GM19351 (cell line): Measurements from ENCODE around the gene SMOC1.

Source experiments
- ATAC-seq: cut with Tn5 transposase; IDR thresholded peaks from one replicate; pipeline ENCODE4 v1.9.1; 2021; ENCODE audit warnings: mild to moderate bottlenecking, moderate library complexity; ENCODE audit not compliant: unreplicated experiment

SMOC1 gene

DNA sequence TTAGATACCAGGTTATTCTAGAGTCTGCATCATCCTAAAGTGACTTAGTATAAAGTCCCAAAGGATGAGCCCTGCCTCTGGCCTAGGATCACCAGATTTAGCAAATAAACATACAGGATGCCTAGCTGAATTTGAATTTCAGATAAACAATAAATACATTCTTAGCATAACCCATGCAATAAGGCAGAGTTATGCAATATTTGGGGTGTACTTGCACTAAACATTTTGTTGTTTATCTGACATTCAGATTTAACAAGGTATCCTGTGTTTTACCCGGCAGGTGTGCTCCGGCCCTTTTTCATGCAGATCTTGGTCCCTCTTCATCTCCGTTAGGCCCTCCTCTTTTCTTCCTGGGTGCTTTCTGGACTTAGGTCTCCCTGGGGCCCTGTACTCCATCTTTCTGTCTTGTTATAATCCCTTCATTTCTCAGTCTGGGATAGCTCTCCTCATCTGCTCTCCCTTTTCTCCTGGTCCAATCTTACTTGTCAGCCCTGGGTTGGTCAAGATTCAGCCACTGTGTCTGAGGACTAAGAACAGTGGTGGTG is 18.1 kb upstream of the SMOC1 start:
- ATAC-seq, result no peak

DNA sequence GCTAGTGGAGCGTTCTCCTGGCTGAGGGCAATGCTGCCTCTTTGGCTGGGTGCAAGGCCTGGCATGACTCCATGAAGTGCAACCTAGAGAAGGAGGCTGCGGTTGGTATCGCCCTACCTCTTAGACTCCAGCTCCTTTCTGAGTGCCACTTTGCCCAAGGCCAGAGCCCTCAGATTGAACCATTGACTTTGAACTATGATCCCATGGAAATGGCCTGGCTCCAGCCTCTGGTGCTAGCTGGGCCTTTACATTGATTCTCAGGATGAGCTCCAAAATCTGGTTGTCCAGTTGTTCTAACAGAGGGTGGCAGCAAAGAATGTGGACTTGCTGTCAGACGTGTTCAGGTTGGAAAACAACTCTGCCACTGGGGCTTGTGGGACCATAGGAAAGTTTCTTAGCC is 16.1 kb upstream of the SMOC1 start:
- ATAC-seq, result no peak

- no peak for ATAC-seq
These were observed 13.4 kb upstream of the SMOC1 start for GRCh38 chr14:69865701-69866365.

GRCh38 chr14:69868363-69868963 is 10.8 kb upstream of the SMOC1 start:
- ATAC-seq, result no peak

- ATAC-seq, result no peak
These were observed 8.6 kb upstream of the SMOC1 start for GRCh38 chr14:69870613-69871012.

DNA sequence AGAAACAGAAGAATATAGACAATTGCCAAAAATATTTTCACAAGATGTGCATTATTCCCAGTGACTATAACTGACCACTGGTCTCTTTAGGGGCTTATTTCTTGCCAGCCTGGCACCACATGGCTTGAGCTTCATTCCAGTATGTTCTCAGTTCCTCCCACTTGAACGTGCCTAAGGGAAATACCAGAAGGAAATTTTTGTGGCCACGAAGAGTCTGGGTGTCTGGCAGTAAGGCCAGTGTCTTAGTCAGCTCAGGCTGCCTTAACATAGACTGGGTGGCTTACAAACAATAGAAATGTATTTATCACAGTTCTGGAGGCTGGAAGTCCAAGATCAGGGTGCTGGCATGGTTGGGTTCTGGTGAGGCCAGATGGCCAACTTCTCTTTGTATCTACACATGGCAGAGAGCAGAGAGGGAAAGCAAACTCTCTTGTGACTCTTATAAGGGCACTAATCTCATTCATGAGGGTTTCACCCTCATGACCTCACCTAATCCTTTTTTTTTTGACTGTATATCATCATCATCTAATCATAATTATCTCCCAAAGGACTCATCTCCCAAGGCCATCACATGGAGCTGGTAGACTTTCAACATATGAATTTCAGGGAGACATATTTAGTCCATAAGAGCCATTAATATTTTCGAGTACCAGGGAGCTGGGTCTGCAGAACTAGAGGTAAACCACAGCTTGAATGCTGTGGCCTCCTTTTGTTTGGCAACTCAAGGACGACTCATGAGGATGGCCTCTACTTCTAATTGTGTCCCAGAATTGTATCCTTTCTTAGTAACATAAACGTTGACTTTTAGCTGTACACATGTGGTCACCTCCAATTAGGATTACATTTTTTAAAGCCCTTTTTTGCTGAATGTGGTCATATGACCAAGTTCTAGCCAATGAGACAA is 5.1 kb upstream of the SMOC1 start:
- ATAC-seq, result no peak

DNA sequence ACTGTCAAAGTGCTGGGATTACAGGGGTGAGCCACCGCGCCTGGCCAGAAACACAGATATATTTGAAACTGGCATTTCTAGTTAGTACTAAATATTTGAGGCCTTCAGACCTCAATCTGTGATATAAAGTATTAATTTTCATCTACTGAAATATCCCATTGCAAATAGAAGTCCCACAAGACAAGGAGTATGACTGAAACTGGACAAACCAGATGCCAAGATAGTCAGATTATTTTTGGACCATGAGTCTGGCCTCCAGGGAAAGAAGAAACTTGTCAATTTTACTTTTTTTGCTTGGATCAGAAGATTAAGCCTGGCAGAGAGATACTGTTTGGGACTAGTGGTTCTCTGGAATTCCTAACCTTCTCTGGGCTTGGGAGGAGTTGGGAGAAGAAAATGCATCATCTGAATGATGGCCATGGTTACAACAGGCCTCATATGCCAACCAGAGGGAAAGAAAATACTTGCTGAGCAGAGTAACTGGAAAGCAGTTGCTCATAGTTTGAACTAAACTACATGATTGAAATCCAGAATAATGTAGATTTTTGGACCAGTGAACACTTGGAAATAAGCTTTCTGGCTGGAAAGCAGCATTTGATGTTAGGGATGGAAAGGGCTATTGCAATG is 2.9 kb upstream of the SMOC1 start:
- no peak for ATAC-seq

GRCh38 chr14:69876848-69877306 is 2.3 kb upstream of the SMOC1 start:
- ATAC-seq, result no peak

- no peak for ATAC-seq
These were observed 1.7 kb upstream of the SMOC1 start for GRCh38 chr14:69877492-69877891.

DNA sequence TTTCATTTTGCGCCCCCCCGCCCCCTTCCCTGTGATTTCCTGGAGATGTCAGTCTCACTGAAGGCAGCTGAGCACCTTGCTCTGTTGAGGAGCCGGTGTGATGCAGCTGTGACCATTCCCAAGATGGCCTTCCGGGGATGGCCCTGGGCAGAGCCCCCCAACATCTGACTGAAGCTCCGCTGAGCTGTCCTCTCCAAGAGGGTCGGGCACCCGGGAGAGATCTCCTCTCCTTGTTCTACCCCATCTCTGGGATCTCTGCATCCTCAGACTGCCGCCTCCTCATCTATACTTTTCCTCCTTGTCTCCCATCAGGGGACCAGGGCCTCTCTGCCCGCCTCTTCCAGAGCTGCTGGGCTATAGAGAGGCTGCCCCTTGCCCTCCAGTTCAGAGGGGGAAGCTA is 965 bp upstream of the SMOC1 start:
- ATAC-seq, result no peak

DNA sequence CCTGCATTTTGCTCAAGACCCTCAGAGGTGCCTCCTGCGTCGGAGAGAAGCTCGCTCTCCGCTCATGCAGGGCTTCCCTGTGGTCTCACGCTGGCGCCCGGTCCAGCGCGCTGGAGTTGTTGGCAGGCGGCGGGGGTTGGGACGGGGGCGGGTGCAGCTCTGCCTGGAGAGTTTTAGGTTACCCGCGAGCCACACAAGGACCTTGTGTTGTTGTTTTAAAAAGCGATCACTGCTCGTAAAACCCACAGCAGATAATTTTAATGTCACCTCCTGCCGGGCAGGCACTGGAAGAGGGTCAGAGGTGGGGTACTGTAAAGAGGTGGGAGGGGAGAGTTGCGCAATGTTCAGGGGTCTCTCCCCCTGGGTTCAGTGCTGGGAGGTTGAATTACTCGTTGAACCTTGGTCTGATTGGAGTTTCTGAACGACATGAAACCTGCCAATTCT is 850 bp downstream of the SMOC1 start:
- ATAC-seq, result no peak

DNA sequence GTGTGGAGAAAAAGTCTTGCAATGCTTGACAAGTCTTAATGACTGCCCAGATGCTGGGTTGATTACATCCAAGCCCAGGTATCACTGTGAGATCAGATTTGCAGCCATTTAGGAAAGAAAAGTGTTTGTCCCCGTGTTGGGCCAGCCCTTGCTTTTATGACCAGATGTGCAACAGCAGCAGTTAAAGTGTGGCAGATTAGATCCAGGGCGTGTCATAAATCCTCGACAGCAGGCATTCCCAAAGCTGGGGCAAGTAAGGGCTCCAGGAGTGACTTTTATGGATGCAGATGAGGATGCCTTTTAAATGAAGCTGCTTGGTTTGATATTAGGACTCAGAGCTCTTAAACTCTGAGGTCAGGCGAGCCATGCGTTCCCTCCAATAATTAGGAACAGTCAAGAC is 1.7 kb downstream of the SMOC1 start:
- no peak for ATAC-seq

GRCh38 chr14:69882116-69882864 is 3.1 kb downstream of the SMOC1 start:
- ATAC-seq, result no peak

- ATAC-seq, result no peak
These were observed 3.7 kb downstream of the SMOC1 start for GRCh38 chr14:69882915-69883314.

DNA sequence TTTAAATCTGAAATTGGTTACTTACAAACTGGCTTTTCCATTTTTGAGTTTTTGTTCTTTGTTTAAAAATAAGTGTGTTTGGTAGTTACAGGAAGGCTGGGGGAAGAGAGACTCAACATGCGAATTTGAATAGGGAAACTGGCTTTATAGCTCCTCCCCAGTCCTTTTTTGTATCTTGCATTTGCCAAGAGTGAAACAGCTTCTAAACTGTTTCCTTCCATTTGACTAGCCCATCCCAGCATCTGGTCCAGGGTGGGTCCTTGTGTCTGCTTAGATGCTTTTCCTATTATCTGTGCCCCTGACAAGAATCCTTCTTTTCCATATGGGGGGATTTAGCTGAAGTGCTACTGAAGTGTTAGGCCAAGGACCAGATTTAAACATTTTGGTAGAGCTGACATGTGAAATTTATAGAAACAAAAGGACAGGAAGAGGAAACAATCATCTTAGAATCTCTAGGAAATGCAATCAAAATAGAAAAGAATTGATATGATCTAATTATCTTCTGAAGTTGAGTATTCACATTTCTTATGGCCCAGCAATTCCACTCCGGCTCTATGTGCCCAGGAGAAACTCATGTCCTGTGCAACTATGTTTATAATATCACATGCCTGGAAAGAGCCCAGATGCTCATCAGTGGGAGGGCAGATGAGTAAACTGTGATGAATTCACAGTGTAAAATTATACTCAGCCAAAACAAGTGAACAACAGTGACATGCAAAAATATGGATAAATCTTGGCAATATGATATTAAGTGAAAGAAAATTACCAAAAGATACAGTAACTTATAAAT is 7.4 kb downstream of the SMOC1 start:
- no peak for ATAC-seq

GRCh38 chr14:69887740-69888657 is 8.8 kb downstream of the SMOC1 start:
- ATAC-seq, result no peak

- ATAC-seq, result no peak
These were observed 12.2 kb downstream of the SMOC1 start for GRCh38 chr14:69891422-69891821.

DNA sequence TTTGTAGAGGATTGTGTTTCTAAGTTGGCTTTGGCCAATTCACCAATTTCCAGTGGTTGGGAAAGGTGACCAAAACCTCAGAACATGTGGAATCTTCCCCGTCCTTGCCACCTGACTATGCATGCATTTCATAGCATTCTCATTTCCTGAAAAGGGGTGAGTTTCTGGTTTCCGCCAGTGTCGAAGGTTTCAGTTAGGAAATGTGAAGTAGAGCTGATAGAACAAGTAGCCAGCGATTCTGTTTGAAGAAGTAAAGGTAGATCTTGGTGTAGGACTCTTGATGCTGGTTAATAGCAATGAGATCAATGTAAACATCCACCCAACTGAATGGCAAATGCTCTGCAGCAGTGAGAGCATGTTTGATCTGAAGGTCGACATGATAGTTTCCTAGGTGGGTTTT is 15.9 kb downstream of the SMOC1 start:
- ATAC-seq, result no peak
